Measurements from ENCODE around the gene SYNJ1. TPM values are rescaled to one million over a fixed set of nuclear protein-coding genes. Genes with fewer than 3 reads are reported as not detected.
"Not testable (repeated sequence)": the region's sequence is repeated elsewhere in the genome, so short reads cannot be mapped to it uniquely, and the experiment has no call there.

Gene SYNJ1
- total RNA-seq, 2 donors from 2014 or later, result 17.3 to 17.9 TPM

- not testable (repeated sequence) for DNase-seq; H3K4me1 Mint-ChIP-seq (ENCODE audit: low read depth); H3K4me3 Mint-ChIP-seq; H3K27ac Mint-ChIP-seq; ATAC-seq (replicated peaks in 1 of 2); H3K27me3 Mint-ChIP-seq (ENCODE audit: low read depth); H3K9me3 Mint-ChIP-seq
- peaks cover 25 to 29% of the 10 kb centered on the region in 2 donors for H3K36me3 Mint-ChIP-seq (ENCODE audit: insufficient read depth in 2 of 2)
Observed at GRCh38 chr21:32664095-32664494, 63.7 kb downstream of the SYNJ1 start.

- H3K9me3 Mint-ChIP-seq; H3K4me3 Mint-ChIP-seq; DNase-seq; H3K4me1 Mint-ChIP-seq (ENCODE audit: low read depth); ATAC-seq (replicated peaks in 1 of 2); H3K27ac Mint-ChIP-seq; H3K27me3 Mint-ChIP-seq (ENCODE audit: low read depth): not testable (repeated sequence)
- H3K36me3 Mint-ChIP-seq (ENCODE audit: insufficient read depth in 2 of 2), result peaks cover 24% of the 10 kb centered on the region in 2 donors
Observed at GRCh38 chr21:32661981-32662380, 65.8 kb downstream of the SYNJ1 start.

- not testable (repeated sequence) for H3K9me3 Mint-ChIP-seq; H3K4me3 Mint-ChIP-seq; H3K27ac Mint-ChIP-seq; ATAC-seq (replicated peaks in 1 of 2); H3K27me3 Mint-ChIP-seq (ENCODE audit: low read depth); DNase-seq; H3K4me1 Mint-ChIP-seq (ENCODE audit: low read depth)
- H3K36me3 Mint-ChIP-seq (ENCODE audit: insufficient read depth in 2 of 2), result peaks cover 24 to 27% of the 10 kb centered on the region in 2 donors
Observed at GRCh38 chr21:32661026-32661782, 66.6 kb downstream of the SYNJ1 start.

GRCh38 chr21:32658524-32658923 lies 69.3 kb downstream of the SYNJ1 start:
- no peak for ATAC-seq (replicated peaks in 1 of 2)
- H3K27ac Mint-ChIP-seq, result peak overlapping the region; percentile 68
- no peaks in the 10 kb centered on the region for H3K4me1 Mint-ChIP-seq (ENCODE audit: low read depth)

GRCh38 chr21:32653326-32653901 lies 74.4 kb downstream of the SYNJ1 start:
- peak overlapping the region; percentile 42 for H3K27ac Mint-ChIP-seq
- H3K4me3 Mint-ChIP-seq, result no peak overlapping the region
- H3K27me3 Mint-ChIP-seq (ENCODE audit: low read depth), result no peaks in the 10 kb centered on the region
- no peaks in the 10 kb centered on the region for H3K9me3 Mint-ChIP-seq
- no peaks in the 10 kb centered on the region for H3K4me1 Mint-ChIP-seq (ENCODE audit: low read depth)
- peaks cover 0 to 5% of the 10 kb centered on the region in 2 donors for H3K36me3 Mint-ChIP-seq (ENCODE audit: insufficient read depth in 2 of 2)
- peak; percentile 5 to 29 for DNase-seq
- peak; percentile 53 to 58 for ATAC-seq (replicated peaks in 1 of 2)

More at GRCh38 chr21:32658524-32658923, 69.3 kb downstream of the SYNJ1 start:
- DNase-seq, result no peak
- H3K36me3 Mint-ChIP-seq (ENCODE audit: insufficient read depth in 2 of 2), result peaks cover 5 to 8% of the 10 kb centered on the region in 2 donors
- H3K4me3 Mint-ChIP-seq, result no peak overlapping the region
- H3K27me3 Mint-ChIP-seq (ENCODE audit: low read depth), result no peaks in the 10 kb centered on the region
- no peaks in the 10 kb centered on the region for H3K9me3 Mint-ChIP-seq

GRCh38 chr21:32648165-32648564 lies 79.6 kb downstream of the SYNJ1 start:
- DNase-seq (no peak), ATAC-seq (replicated peaks in 1 of 2) (no peak)
- Mint-ChIP-seq H3K9me3 (no peaks in the 10 kb centered on the region), H3K36me3 (ENCODE audit: insufficient read depth in 2 of 2) (peaks cover 0 to 3% of the 10 kb centered on the region in 2 donors), H3K27me3 (ENCODE audit: low read depth) (no peaks in the 10 kb centered on the region), H3K4me1 (ENCODE audit: low read depth) (no peaks in the 10 kb centered on the region), H3K4me3 (no peak overlapping the region), H3K27ac (no peak overlapping the region)

- DNase-seq (no peak), ATAC-seq (replicated peaks in 1 of 2) (no peak)
- peaks cover 0 to 6% of the 10 kb centered on the region in 2 donors for H3K36me3 Mint-ChIP-seq (ENCODE audit: insufficient read depth in 2 of 2)
- H3K27ac Mint-ChIP-seq, result no peak overlapping the region
- H3K4me1 Mint-ChIP-seq (ENCODE audit: low read depth), result no peaks in the 10 kb centered on the region
- no peaks in the 10 kb centered on the region for H3K9me3 Mint-ChIP-seq
- no peaks in the 10 kb centered on the region for H3K27me3 Mint-ChIP-seq (ENCODE audit: low read depth)
- no peak overlapping the region for H3K4me3 Mint-ChIP-seq
Observed at GRCh38 chr21:32645261-32646182, 82.3 kb downstream of the SYNJ1 start.

- Mint-ChIP-seq H3K36me3 (ENCODE audit: insufficient read depth in 2 of 2) (peaks cover 0 to 12% of the 10 kb centered on the region in 2 donors), H3K4me3 (no peak overlapping the region), H3K27me3 (ENCODE audit: low read depth) (no peaks in the 10 kb centered on the region), H3K4me1 (ENCODE audit: low read depth) (no peaks in the 10 kb centered on the region), H3K9me3 (no peaks in the 10 kb centered on the region), H3K27ac (no peak overlapping the region)
- no peak for ATAC-seq (replicated peaks in 1 of 2)
- no peak for DNase-seq
Observed at GRCh38 chr21:32641710-32642698, 85.8 kb downstream of the SYNJ1 start.

- no peak overlapping the region for H3K4me3 Mint-ChIP-seq
- ATAC-seq (replicated peaks in 1 of 2) (no peak), DNase-seq (no peak)
- peaks cover 9% of the 10 kb centered on the region for H3K27me3 Mint-ChIP-seq (ENCODE audit: low read depth)
- peaks cover 2% of the 10 kb centered on the region in 2 donors for H3K36me3 Mint-ChIP-seq (ENCODE audit: insufficient read depth in 2 of 2)
- H3K9me3 Mint-ChIP-seq, result no peaks in the 10 kb centered on the region
- H3K27ac Mint-ChIP-seq, result no peak overlapping the region
- peaks cover 5% of the 10 kb centered on the region for H3K4me1 Mint-ChIP-seq (ENCODE audit: low read depth)
Observed at GRCh38 chr21:32626621-32627196, 101.1 kb downstream of the SYNJ1 start.

GRCh38 chr21:32618218-32618617 lies 109.6 kb downstream of the SYNJ1 start:
- DNase-seq; H3K27ac Mint-ChIP-seq; H3K4me1 Mint-ChIP-seq (ENCODE audit: low read depth); H3K36me3 Mint-ChIP-seq (ENCODE audit: insufficient read depth in 2 of 2); H3K4me3 Mint-ChIP-seq; ATAC-seq (replicated peaks in 1 of 2); H3K9me3 Mint-ChIP-seq: not testable (repeated sequence)
- H3K27me3 Mint-ChIP-seq (ENCODE audit: low read depth), result peaks cover 12% of the 10 kb centered on the region

- peaks cover 1 to 8% of the 10 kb centered on the region in 2 donors for H3K36me3 Mint-ChIP-seq (ENCODE audit: insufficient read depth in 2 of 2)
- no peak for ATAC-seq (replicated peaks in 1 of 2)
- H3K9me3 Mint-ChIP-seq, result no peaks in the 10 kb centered on the region
- H3K4me1 Mint-ChIP-seq (ENCODE audit: low read depth), result peaks cover 13% of the 10 kb centered on the region
- no peaks in the 10 kb centered on the region for H3K27me3 Mint-ChIP-seq (ENCODE audit: low read depth)
- no peak for DNase-seq
- H3K27ac Mint-ChIP-seq, result no peak overlapping the region
- peak overlapping the region; percentile 94 to 99 for H3K4me3 Mint-ChIP-seq
Observed at GRCh38 chr21:32613436-32614043, 114.3 kb downstream of the SYNJ1 start.

Measured in activated T-cell treated with anti-CD3 and anti-CD28 coated beads, Interleukin-2, amount 50 U/mL, for 72 hours (primary cell).